Keratinocyte (primary cell): Measurements from ENCODE around the gene MAP1LC3A. TPM values are rescaled to one million over a fixed set of nuclear protein-coding genes. Genes with fewer than 3 reads are reported as not detected.

Experiments used
- DNase-seq: peaks from one replicate; pipeline ENCODE4 v3.0.0-alpha.2; 2011; ENCODE audit warnings: low read depth, missing footprints, low spot score
- FAIRE-seq: peaks from 2 replicates; lab custom pipeline; 2011; peaks lifted over from hg19 to GRCh38; lab: Jason Lieb, UNC
- H2AFZ ChIP-seq: 2 replicates; pipeline ENCODE4 v1.6.0; 2012; ENCODE audit warnings: low read length, control low read depth, inconsistent platforms; ENCODE audit not compliant: control insufficient read depth
- H3K27ac ChIP-seq: 2 replicates; pipeline ENCODE4 v1.5.1; 2011; ENCODE audit warnings: low read length; ENCODE audit not compliant: control insufficient read depth, insufficient read depth
- H3K27me3 ChIP-seq: 3 replicates; pipeline ENCODE4 v1.6.0; 2011; ENCODE audit warnings: low read length; ENCODE audit not compliant: control insufficient read depth, insufficient read depth; ENCODE audit errors: extremely low read depth
- H3K36me3 ChIP-seq, 2 experiments: 2 replicates in 1 of 2; 3 replicates in 1 of 2; pipeline ENCODE4 v1.5.1; 2011; ENCODE audit warnings: low read length in 2 of 2, mild to moderate bottlenecking in 1 of 2; ENCODE audit not compliant: control insufficient read depth in 2 of 2, insufficient read depth in 2 of 2; ENCODE audit errors: extremely low read depth in 1 of 2
- H3K4me1 ChIP-seq: 3 replicates; pipeline ENCODE4 v1.5.1; 2011; ENCODE audit warnings: low read length; ENCODE audit not compliant: control insufficient read depth, insufficient read depth; ENCODE audit errors: extremely low read depth
- H3K4me2 ChIP-seq: 3 replicates; pipeline ENCODE4 v1.6.0; 2011; ENCODE audit warnings: low read depth, low read length; ENCODE audit not compliant: control insufficient read depth, insufficient read depth; ENCODE audit errors: extremely low read depth
- H3K4me3 ChIP-seq, 3 experiments: fragments of 200-600 bp in 1 of 3; sonication (generic) in 1 of 3; 2 replicates in 2 of 3; 3 replicates in 1 of 3; pipeline ENCODE4 v1.5.1; 2011 to 2016; ENCODE audit warnings: low read length in 3 of 3, mild to moderate bottlenecking in 3 of 3, control low read depth in 2 of 3, inconsistent platforms in 1 of 3, low read depth in 1 of 3, mixed read lengths in 1 of 3, mixed run types in 1 of 3, moderate library complexity in 1 of 3; ENCODE audit not compliant: control insufficient read depth in 2 of 3, insufficient read depth in 2 of 3; ENCODE audit errors: extremely low read depth in 1 of 3
- H3K79me2 ChIP-seq: 2 replicates; pipeline ENCODE4 v1.6.0; 2012; ENCODE audit warnings: low read length; ENCODE audit not compliant: control insufficient read depth, insufficient read depth
- H3K9ac ChIP-seq: 3 replicates; pipeline ENCODE4 v1.6.0; 2011; ENCODE audit warnings: low read length; ENCODE audit not compliant: control insufficient read depth, insufficient read depth; ENCODE audit errors: extremely low read depth
- H3K9me1 ChIP-seq: 3 replicates; pipeline ENCODE4 v1.6.0; 2011; ENCODE audit warnings: low read length; ENCODE audit not compliant: control insufficient read depth, insufficient read depth; ENCODE audit errors: extremely low read depth
- H3K9me3 ChIP-seq: 2 replicates; pipeline ENCODE4 v1.5.1; 2012; ENCODE audit warnings: low read depth, low read length; ENCODE audit not compliant: control insufficient read depth
- H4K20me1 ChIP-seq: 3 replicates; pipeline ENCODE4 v1.6.0; 2011; ENCODE audit warnings: low read length; ENCODE audit not compliant: control insufficient read depth, insufficient read depth; ENCODE audit errors: extremely low read depth
- CTCF ChIP-seq, 3 experiments: IDR thresholded peaks in 1 of 3; conservative IDR thresholded peaks in 1 of 3; optimal IDR thresholded peaks in 1 of 3; 2 replicates in 2 of 3; 3 replicates in 1 of 3; pipeline versions ENCODE3 to v1.5.1; 2011; ENCODE audit warnings: low read length in 3 of 3, mild to moderate bottlenecking in 3 of 3, moderate library complexity in 2 of 3, control low read depth in 1 of 3, inconsistent platforms in 1 of 3; ENCODE audit not compliant: insufficient read depth in 2 of 3; ENCODE audit errors: extremely low read depth in 1 of 3
- EZH2 ChIP-seq: IDR thresholded peaks from one replicate; pipeline ENCODE4 v1.6.1; 2012; ENCODE audit warnings: inconsistent platforms, mild to moderate bottlenecking, low read length, moderate library complexity
- dilution Hi-C: fragments of 300-500 bp; cut with MboI; formaldehyde crosslinking; loops from one replicate; pipeline ENCODE4 v1.7.0; 2020; ENCODE audit warnings: low sequenced_read_pairs; ENCODE audit not compliant: extremely low pct_ligation_motif_present
- polyA plus RNA-seq, 5 experiments: library from polyadenylated mRNA; depleted of rRNA in 3 of 5; stranded (reverse) in 3 of 5; stranded (forward) in 1 of 5; unstranded in 1 of 5; fragments of >200 nt; gene quantifications; 1 replicate in 1 of 5; 2 replicates in 3 of 5; 3 replicates in 1 of 5; pipeline versions ENCODE4 v1.2.1 to v1.2.3, GENCODE V29; 2011 to 2012; ENCODE audit warnings: missing spikeins in 2 of 5, low read depth in 1 of 5, low replicate concordance in 1 of 5

The MAP1LC3A gene
- polyA plus RNA-seq, 1 donor (not counting 4 experiments of a cell fraction or from before 2014, with no cell fraction given), result 1.7 TPM

DNA sequence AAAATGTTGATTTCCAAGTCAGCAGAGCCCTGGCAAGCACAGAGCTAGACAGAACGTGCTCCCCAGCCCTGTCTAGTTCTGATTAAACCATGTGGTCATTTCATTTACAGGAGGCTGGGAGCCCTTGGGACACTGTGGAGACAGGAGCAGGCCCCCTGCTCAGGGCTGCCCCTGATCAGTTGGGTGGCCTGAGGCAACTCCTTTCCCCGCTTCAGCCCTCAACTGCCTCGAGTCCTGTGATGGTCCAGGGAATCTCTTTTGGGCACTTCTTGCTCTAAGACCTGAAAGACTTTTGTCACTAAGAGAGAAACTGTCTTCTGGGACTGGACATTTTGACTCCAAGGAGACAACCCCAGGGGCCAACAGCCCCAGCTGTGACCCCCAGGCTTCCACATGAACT lies 28.8 kb upstream of the MAP1LC3A start:
- Histone ChIP-seq H3K9me3 (no peaks in the 10 kb centered on the region), H2AFZ (no peak overlapping the region), H3K4me2 (no peak overlapping the region), H4K20me1 (peaks cover 14% of the 10 kb centered on the region), H3K9ac (no peak overlapping the region), H3K27ac (no peak overlapping the region), H3K9me1 (no peaks in the 10 kb centered on the region), H3K4me3 (no peak overlapping the region), H3K79me2 (peaks cover 17% of the 10 kb centered on the region), H3K36me3 (peaks cover 48 to 75% of the 10 kb centered on the region in 2 experiments), H3K4me1 (peaks cover 22% of the 10 kb centered on the region), H3K27me3 (no peaks in the 10 kb centered on the region)
- dilution Hi-C loops, result no loop called here
- DNase-seq (no peak), FAIRE-seq (no peak)
- no peak for TF ChIP-seq CTCF (optimal IDR thresholded peaks at IDR 0.05 in 1 of 3, IDR thresholded peaks at IDR 0.05 in 1 of 3, conservative IDR thresholded peaks at IDR 0.05 in 1 of 3; ENCODE audit: extremely low read depth in 1 of 3, insufficient read depth in 2 of 3, low read length in 3 of 3)
- no peak for TF ChIP-seq EZH2

GRCh38 chr20:34530342-34530741 lies 28.2 kb upstream of the MAP1LC3A start:
- TF ChIP-seq CTCF (optimal IDR thresholded peaks at IDR 0.05 in 1 of 3, IDR thresholded peaks at IDR 0.05 in 1 of 3, conservative IDR thresholded peaks at IDR 0.05 in 1 of 3; ENCODE audit: extremely low read depth in 1 of 3, insufficient read depth in 2 of 3, low read length in 3 of 3), result no peak
- TF ChIP-seq EZH2, result no peak
- Histone ChIP-seq H3K79me2 (peaks cover 17% of the 10 kb centered on the region), H4K20me1 (peaks cover 11% of the 10 kb centered on the region), H3K9me1 (no peaks in the 10 kb centered on the region), H3K9ac (no peak overlapping the region), H3K4me1 (peaks cover 16% of the 10 kb centered on the region), H3K9me3 (no peaks in the 10 kb centered on the region), H2AFZ (no peak overlapping the region), H3K36me3 (peaks cover 52 to 77% of the 10 kb centered on the region in 2 experiments), H3K4me3 (no peak overlapping the region), H3K27me3 (no peaks in the 10 kb centered on the region), H3K4me2 (no peak overlapping the region), H3K27ac (no peak overlapping the region)
- FAIRE-seq (no peak), DNase-seq (no peak)
- dilution Hi-C loops, result no loop called here
